HCT116 (cell line): ENCODE results near the gene GPHN. TPM values are rescaled to one million over a fixed set of nuclear protein-coding genes. Genes with fewer than 3 reads are reported as not detected.

ENCODE experiments used
- ATAC-seq: fragments of 200-7000 bp; cut with Tn5 transposase; 2 replicates; pipeline ENCODE4 v1.9.1; 2020; ENCODE audit warnings: mild to moderate bottlenecking, moderate library complexity
- BruUV-seq: library from RNA; stranded (reverse); fragments of 400-500 nt; replicated peaks from 2 replicates; lab custom pipeline; 2021; lab: Mats Ljungman, UMichigan
- CTCF ChIA-PET: fragments of 300-600 bp; sonication (Branson Sonifier 250); formaldehyde crosslinking; loops from one replicate; lab custom pipeline; 2021; ENCODE audit warnings: antibody characterized with exemption; lab: Charles Lee
- POLR2A ChIA-PET: fragments of 300-600, 350-600 bp; sonication (Branson Sonifier 250); formaldehyde crosslinking; loops from one replicate; lab custom pipeline; 2021; ENCODE audit warnings: antibody characterized with exemption; lab: Charles Lee
- RAD21 ChIA-PET, 2 experiments: fragments of 300-600 bp; sonication (Branson Sonifier 250); formaldehyde crosslinking; loops; one replicate each; lab custom pipeline; 2023; ENCODE audit warnings: low total read pairs in 2 of 2; ENCODE audit not compliant: uncharacterized antibody in 2 of 2, unreplicated experiment in 2 of 2, low non-redundant PET in 1 of 2; lab: Charles Lee
- DNase-seq: peaks from one replicate; pipeline ENCODE4 v3.0.0-alpha.2; 2010; ENCODE audit warnings: low read depth, low spot score
- H2AFZ ChIP-seq: fragments of 200-600 bp; shearing (Covaris generic), sonication (generic); 2 replicates; pipeline ENCODE4 v1.6.1; 2017; ENCODE audit warnings: low read depth, mixed run types, mixed read lengths, antibody characterized with exemption, low read length; ENCODE audit not compliant: poor library complexity, severe bottlenecking
- H3K27ac ChIP-seq: 2 replicates; pipeline ENCODE4 v1.5.1; 2012; ENCODE audit warnings: low read depth, low read length
- H3K27me3 ChIP-seq: fragments of 200-600 bp; sonication (generic); 2 replicates; pipeline ENCODE4 v1.6.1; 2016; ENCODE audit warnings: mixed run types, low read length, mixed read lengths; ENCODE audit not compliant: insufficient read depth
- H3K36me3 ChIP-seq, 2 experiments: fragments of 200-500 bp in 1 of 2; fragments of 200-600 bp in 1 of 2; sonication (Bioruptor generic) in 1 of 2; sonication (generic) in 1 of 2; 2 replicates each; pipeline versions ENCODE4 v1.5.1 to v1.6.1; 2014 to 2016; ENCODE audit warnings: low read length in 2 of 2, inconsistent platforms in 1 of 2, mixed read lengths in 1 of 2, mixed run types in 1 of 2; ENCODE audit not compliant: insufficient read depth in 2 of 2, control insufficient read depth in 1 of 2
- H3K4me1 ChIP-seq, 2 experiments: fragments of 200-600 bp in 1 of 2; sonication (generic) in 1 of 2; 2 replicates each; pipeline versions ENCODE4 v1.5.1 to v1.6.1; 2012 to 2017; ENCODE audit warnings: low read length in 2 of 2, inconsistent platforms in 1 of 2, mild to moderate bottlenecking in 1 of 2, mixed read lengths in 1 of 2, mixed run types in 1 of 2, moderate library complexity in 1 of 2; ENCODE audit not compliant: insufficient read depth in 2 of 2, control insufficient read depth in 1 of 2
- H3K4me2 ChIP-seq: fragments of 200-600 bp; sonication (generic); 2 replicates; pipeline ENCODE4 v1.6.1; 2017; ENCODE audit warnings: mixed run types, low read length, mixed read lengths
- H3K4me3 ChIP-seq, 2 experiments: fragments of 200-600 bp in 1 of 2; sonication (generic) in 1 of 2; replicated peaks in 1 of 2; 2 replicates each; pipeline ENCODE4 v1.5.1; 2011 to 2016; ENCODE audit warnings: low read length in 2 of 2, control low read depth in 1 of 2, low read depth in 1 of 2, mild to moderate bottlenecking in 1 of 2, mixed read lengths in 1 of 2, mixed run types in 1 of 2
- H3K79me2 ChIP-seq: fragments of 200-600 bp; sonication (generic); 2 replicates; pipeline ENCODE4 v1.6.1; 2017; ENCODE audit warnings: mild to moderate bottlenecking, mixed run types, low read length, moderate library complexity, mixed read lengths; ENCODE audit not compliant: insufficient read depth
- H3K9ac ChIP-seq: fragments of 200-600 bp; sonication (generic); 2 replicates; pipeline ENCODE4 v1.6.1; 2016; ENCODE audit warnings: low read length, mixed read lengths
- H3K9me2 ChIP-seq: fragments of 200-600 bp; sonication (generic), shearing (Covaris generic); 2 replicates; pipeline ENCODE4 v1.6.1; 2017; ENCODE audit warnings: mixed run types, mild to moderate bottlenecking, moderate library complexity; ENCODE audit not compliant: insufficient read depth
- H3K9me3 ChIP-seq, 2 experiments: fragments of 200-500 bp in 1 of 2; fragments of 200-600 bp in 1 of 2; sonication (Bioruptor generic) in 1 of 2; sonication (generic) in 1 of 2; 2 replicates each; pipeline ENCODE4 v1.6.1; 2014 to 2017; ENCODE audit warnings: low read length in 2 of 2, mixed read lengths in 2 of 2, inconsistent platforms in 1 of 2, low read depth in 1 of 2, mild to moderate bottlenecking in 1 of 2, mixed run types in 1 of 2, moderate library complexity in 1 of 2; ENCODE audit not compliant: control insufficient read depth in 1 of 2, insufficient read depth in 1 of 2
- H4K20me1 ChIP-seq: fragments of 200-600 bp; sonication (generic), shearing (Covaris generic); 2 replicates; pipeline ENCODE4 v1.6.1; 2017; ENCODE audit warnings: mixed run types, mild to moderate bottlenecking, moderate library complexity; ENCODE audit not compliant: insufficient read depth
- CBX3 ChIP-seq: IDR thresholded peaks from 2 replicates; pipeline ENCODE4 v1.6.1; 2012; ENCODE audit warnings: low read depth
- CEBPB ChIP-seq: IDR thresholded peaks from 2 replicates; pipeline ENCODE4 v1.6.1; 2012; ENCODE audit warnings: low read depth
- EZH2 ChIP-seq: fragments of 200-600 bp; sonication (generic); IDR thresholded peaks from 2 replicates; pipeline ENCODE4 v1.6.1; 2017; ENCODE audit warnings: antibody characterized with exemption, mixed run types
- EZH2phosphoT487 ChIP-seq: fragments of 200-600 bp; IDR thresholded peaks from 2 replicates; pipeline ENCODE4 v1.6.1; 2018; ENCODE audit warnings: antibody characterized with exemption, borderline replicate concordance
- FOSL1 ChIP-seq: IDR thresholded peaks from 2 replicates; pipeline ENCODE4 v1.6.1; 2012; ENCODE audit warnings: low read depth
- MAX ChIP-seq: IDR thresholded peaks from 2 replicates; pipeline ENCODE4 v1.6.1; 2012
- POLR2A ChIP-seq: IDR thresholded peaks from 2 replicates; pipeline ENCODE4 v1.7.0; 2011; ENCODE audit warnings: borderline replicate concordance; ENCODE audit not compliant: insufficient read depth, insufficient read length; ENCODE audit errors: extremely low read depth
- POLR2AphosphoS5 ChIP-seq: IDR thresholded peaks from 2 replicates; pipeline ENCODE4 v1.6.1; 2011; ENCODE audit warnings: mild to moderate bottlenecking, low read depth, low read length, moderate library complexity
- RAD21 ChIP-seq: IDR thresholded peaks from 2 replicates; pipeline ENCODE4 v1.6.1; 2012; ENCODE audit warnings: low read depth, mild to moderate bottlenecking
- SP1 ChIP-seq: IDR thresholded peaks from 2 replicates; pipeline ENCODE4 v1.6.1; 2012; ENCODE audit warnings: low read depth
- SRF ChIP-seq: IDR thresholded peaks from 2 replicates; pipeline ENCODE4 v1.6.1; 2012; ENCODE audit warnings: low read depth
- TCF7L2 ChIP-seq: IDR thresholded peaks from 2 replicates; pipeline ENCODE4 v1.7.0; 2011; ENCODE audit warnings: borderline replicate concordance, inconsistent platforms; ENCODE audit not compliant: insufficient read depth, insufficient read length; ENCODE audit errors: extremely low read depth
- YY1 ChIP-seq: IDR thresholded peaks from 2 replicates; pipeline ENCODE4 v1.6.1; 2011; ENCODE audit warnings: low read length, low read depth, moderate library complexity, mild to moderate bottlenecking; ENCODE audit not compliant: insufficient replicate concordance; ENCODE audit errors: extremely low read depth
- ZNF274 ChIP-seq: fragments of 200-500 bp; sonication (Bioruptor generic); IDR thresholded peaks from 2 replicates; pipeline ENCODE4 v1.6.1; 2014; ENCODE audit warnings: mild to moderate bottlenecking, low read depth, low read length, inconsistent platforms
- intact Hi-C: fragments of 100-400 bp; cut with micrococcal nuclease; formaldehyde crosslinking; loops from 2 replicates; pipeline ENCODE4 v1.10.0; 2022
- total RNA-seq: library from RNA; stranded (reverse); gene quantifications from one replicate; pipeline ENCODE4 v1.2.1, GENCODE V29; 2021; ENCODE audit not compliant: unreplicated experiment
- TF ChIP-seq, protein P1 (sequence below), 3 experiments: fragments of 200-600 bp in 1 of 3; sonication (generic) in 1 of 3; IDR thresholded peaks in 2 of 3; conservative IDR thresholded peaks in 1 of 3; 2 replicates each; pipeline ENCODE4 v1.5.1; 2012 to 2017; ENCODE audit warnings: low read depth in 2 of 3, low read length in 2 of 3, antibody characterized with exemption in 1 of 3, borderline replicate concordance in 1 of 3, control low read depth in 1 of 3, mild to moderate bottlenecking in 1 of 3, mixed read lengths in 1 of 3, mixed run types in 1 of 3, moderate library complexity in 1 of 3; ENCODE audit not compliant: insufficient read depth in 1 of 3

Gene GPHN
- total RNA-seq, 1 experiment from 2014 or later, result 43.8 TPM

GRCh38 chr14:66511849-66512248, 3.9 kb downstream of the GPHN start:
- peaks cover 4 to 17% of the 10 kb centered on the region in 2 experiments; a peak in 2 of 4 replicates for H3K4me1 ChIP-seq
- no peak overlapping the region for H3K9ac ChIP-seq
- intact Hi-C loops, result no loop called here
- no peaks in the 10 kb centered on the region for H3K27me3 ChIP-seq
- no peak overlapping the region for H3K27ac ChIP-seq
- no peak overlapping the region for H3K4me3 ChIP-seq
- no peak overlapping the region for H2AFZ ChIP-seq
- no peak overlapping the region for H3K4me2 ChIP-seq
- RAD21 ChIA-PET, result no interaction called here
- CTCF ChIA-PET, result no interaction called here
- no peak for TF ChIP-seq RAD21
- no TSS peak for BruUV-seq
- ATAC-seq (no peak), DNase-seq (no peak)
- H3K9me3 ChIP-seq, result no peaks in the 10 kb centered on the region
- peaks cover 85% of the 10 kb centered on the region for H3K79me2 ChIP-seq
- POLR2A ChIA-PET, result no interaction called here
- no peaks in the 10 kb centered on the region for H3K9me2 ChIP-seq
- no peaks in the 10 kb centered on the region for H3K36me3 ChIP-seq
- peaks cover 34% of the 10 kb centered on the region; the same call in 1 of the 2 replicates for H4K20me1 ChIP-seq

- ChIA-PET CTCF (no interaction called here), POLR2A (no interaction called here)
- intact Hi-C loops, result no loop called here
Observed at GRCh38 chr14:66514213-66514612, 6.3 kb downstream of the GPHN start.

More at GRCh38 chr14:66514213-66514612, 6.3 kb downstream of the GPHN start:
- no TSS peak for BruUV-seq
- Histone ChIP-seq H3K9me3 (peaks cover 0 to 4% of the 10 kb centered on the region in 2 experiments; a peak in 1 of 4 replicates), H3K36me3 (no peaks in the 10 kb centered on the region), H3K4me2 (no peak overlapping the region), H3K79me2 (peaks cover 96% of the 10 kb centered on the region), H2AFZ (no peak overlapping the region), H3K27ac (no peak overlapping the region), H3K9ac (no peak overlapping the region), H3K27me3 (no peaks in the 10 kb centered on the region), H3K9me2 (no peaks in the 10 kb centered on the region), H3K4me3 (no peak overlapping the region), H4K20me1 (peaks cover 38% of the 10 kb centered on the region; the same call in 1 of the 2 replicates), H3K4me1 (peaks cover 4 to 8% of the 10 kb centered on the region in 2 experiments; a peak in 2 of 4 replicates)
- TF ChIP-seq MAX, result no peak
- no peak for TF ChIP-seq ZNF274
- TF ChIP-seq SRF, result no peak
- no peak for TF ChIP-seq CBX3
- TF ChIP-seq EZH2, result no peak
- TF ChIP-seq POLR2A, result no peak
- TF ChIP-seq POLR2AphosphoS5, result no peak
- TF ChIP-seq TCF7L2, result no peak
- TF ChIP-seq SP1, result no peak
- no peak for TF ChIP-seq EZH2phosphoT487
- no peak for TF ChIP-seq YY1
- TF ChIP-seq, protein P1, sequence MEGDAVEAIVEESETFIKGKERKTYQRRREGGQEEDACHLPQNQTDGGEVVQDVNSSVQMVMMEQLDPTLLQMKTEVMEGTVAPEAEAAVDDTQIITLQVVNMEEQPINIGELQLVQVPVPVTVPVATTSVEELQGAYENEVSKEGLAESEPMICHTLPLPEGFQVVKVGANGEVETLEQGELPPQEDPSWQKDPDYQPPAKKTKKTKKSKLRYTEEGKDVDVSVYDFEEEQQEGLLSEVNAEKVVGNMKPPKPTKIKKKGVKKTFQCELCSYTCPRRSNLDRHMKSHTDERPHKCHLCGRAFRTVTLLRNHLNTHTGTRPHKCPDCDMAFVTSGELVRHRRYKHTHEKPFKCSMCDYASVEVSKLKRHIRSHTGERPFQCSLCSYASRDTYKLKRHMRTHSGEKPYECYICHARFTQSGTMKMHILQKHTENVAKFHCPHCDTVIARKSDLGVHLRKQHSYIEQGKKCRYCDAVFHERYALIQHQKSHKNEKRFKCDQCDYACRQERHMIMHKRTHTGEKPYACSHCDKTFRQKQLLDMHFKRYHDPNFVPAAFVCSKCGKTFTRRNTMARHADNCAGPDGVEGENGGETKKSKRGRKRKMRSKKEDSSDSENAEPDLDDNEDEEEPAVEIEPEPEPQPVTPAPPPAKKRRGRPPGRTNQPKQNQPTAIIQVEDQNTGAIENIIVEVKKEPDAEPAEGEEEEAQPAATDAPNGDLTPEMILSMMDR (IDR thresholded peaks at IDR 0.05 in 2 of 3, conservative IDR thresholded peaks at IDR 0.05 in 1 of 3; ENCODE audit: borderline replicate concordance in 1 of 3, insufficient read depth in 1 of 3, low read depth in 2 of 3, low read length in 2 of 3), result no peak
- TF ChIP-seq FOSL1, result no peak
- TF ChIP-seq CEBPB, result no peak
- RAD21 ChIA-PET, result no interaction called here
- ATAC-seq, result no peak
- no peak for DNase-seq
